Inflammatory macrophage (primary cell): ENCODE data around the gene ATP13A4.

ENCODE experiments used
- DNase-seq, 2 donors: peaks; one replicate each; pipeline ENCODE4 v3.0.0-alpha.2; 2020 to 2022
- total RNA-seq, 18 experiments: gene quantifications; one replicate each; lab custom pipeline; 2026; ENCODE audit warnings: mixed read lengths in 6 of 18, inconsistent platforms in 2 of 18; lab: John Stamatoyannopoulos, UW

The ATP13A4 gene
- 0 to 0.52 (median 0.18) reads per million in 18 experiments for total RNA-seq

GRCh38 chr3:193554811-193555210 lies at the start of gene ATP13A4:
TSS of gene ATP13A4 (minus strand) at chr3:193554895. CDS start at chr3:193554799, 96 bp downstream.
- no peak for DNase-seq

GRCh38 chr3:193599393-193599792 lies 44.7 kb upstream of the ATP13A4 start:
- no peak for DNase-seq

- DNase-seq, result no peak
Measured at GRCh38 chr3:193598202-193598601, 43.5 kb upstream of the ATP13A4 start.

- no peak for DNase-seq
Measured at GRCh38 chr3:193595939-193596487, 41.3 kb upstream of the ATP13A4 start.

GRCh38 chr3:193594946-193595689 lies 40.4 kb upstream of the ATP13A4 start:
- no peak for DNase-seq

GRCh38 chr3:193593668-193594030 lies 39.0 kb upstream of the ATP13A4 start:
- DNase-seq, result no peak

GRCh38 chr3:193592841-193593667 lies 38.4 kb upstream of the ATP13A4 start, which contains the start of gene OPA1:
TSS of gene OPA1 (plus strand) at chr3:193593208. CDS start at chr3:193593378, 170 bp downstream.
- peak; percentile 99 to 100 for DNase-seq

GRCh38 chr3:193590088-193590856 lies 35.6 kb upstream of the ATP13A4 start:
- DNase-seq, result peak; percentile 46 to 55

GRCh38 chr3:193589616-193590015 lies 34.9 kb upstream of the ATP13A4 start:
- no peak for DNase-seq

- DNase-seq, result peak in 1 of 2 donors; percentile 62
Measured at GRCh38 chr3:193589129-193589528, 34.4 kb upstream of the ATP13A4 start.

- DNase-seq, result no peak
Measured at GRCh38 chr3:193586526-193586925, 31.8 kb upstream of the ATP13A4 start.

GRCh38 chr3:193585530-193585929 lies 30.8 kb upstream of the ATP13A4 start:
- DNase-seq, result no peak

- no peak for DNase-seq
Measured at GRCh38 chr3:193574488-193575070, 19.9 kb upstream of the ATP13A4 start.

GRCh38 chr3:193573403-193574191 lies 18.9 kb upstream of the ATP13A4 start:
- no peak for DNase-seq

GRCh38 chr3:193572426-193572908 lies 17.8 kb upstream of the ATP13A4 start:
- peak; percentile 62 to 73 for DNase-seq

- DNase-seq, result no peak
Measured at GRCh38 chr3:193569119-193569518, 14.4 kb upstream of the ATP13A4 start.

GRCh38 chr3:193564012-193564411 lies 9.3 kb upstream of the ATP13A4 start:
- DNase-seq, result peak in 1 of 2 donors; percentile 6

- DNase-seq, result no peak
Measured at GRCh38 chr3:193563426-193563825, 8.7 kb upstream of the ATP13A4 start.

- no peak for DNase-seq
Measured at GRCh38 chr3:193560870-193561269, 6.2 kb upstream of the ATP13A4 start.

- DNase-seq, result no peak
Measured at GRCh38 chr3:193560091-193560490, 5.4 kb upstream of the ATP13A4 start.

- peak; percentile 15 to 41 for DNase-seq
Measured at GRCh38 chr3:193559100-193559499, 4.4 kb upstream of the ATP13A4 start.
